Measurements from ENCODE around the gene CMTM7. TPM values are rescaled to one million over a fixed set of nuclear protein-coding genes. Genes with fewer than 3 reads are reported as not detected.

Gene CMTM7
- total RNA-seq, 1 experiment from 2014 or later, result 14.7 TPM

DNA sequence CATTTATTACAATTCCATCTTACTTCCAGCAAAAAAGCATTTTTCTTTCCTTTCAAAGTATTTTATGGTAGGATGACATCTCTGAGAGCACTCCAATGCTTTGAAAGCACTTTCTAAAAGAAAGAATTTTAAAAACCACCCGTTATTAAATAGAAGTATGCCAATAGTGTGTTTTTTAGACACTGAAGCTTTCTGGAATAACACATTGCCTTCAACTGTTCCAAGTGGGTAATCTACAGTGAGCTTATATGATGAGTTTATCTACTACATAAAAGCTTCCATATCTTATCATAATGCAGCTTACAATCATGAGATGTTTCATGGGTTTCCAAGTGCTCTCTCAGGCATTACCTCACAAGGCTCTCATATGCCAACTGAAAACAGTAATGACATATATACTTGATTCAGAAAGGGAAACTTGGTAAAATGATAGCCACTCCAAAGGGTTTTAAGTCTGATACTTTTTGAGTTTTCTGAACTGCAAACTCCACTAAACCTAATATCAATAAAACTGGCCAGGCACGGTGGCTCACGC is 96.9 kb downstream of the CMTM7 start:
- DNase-seq (ENCODE audit: low read depth), result no peak

DNA sequence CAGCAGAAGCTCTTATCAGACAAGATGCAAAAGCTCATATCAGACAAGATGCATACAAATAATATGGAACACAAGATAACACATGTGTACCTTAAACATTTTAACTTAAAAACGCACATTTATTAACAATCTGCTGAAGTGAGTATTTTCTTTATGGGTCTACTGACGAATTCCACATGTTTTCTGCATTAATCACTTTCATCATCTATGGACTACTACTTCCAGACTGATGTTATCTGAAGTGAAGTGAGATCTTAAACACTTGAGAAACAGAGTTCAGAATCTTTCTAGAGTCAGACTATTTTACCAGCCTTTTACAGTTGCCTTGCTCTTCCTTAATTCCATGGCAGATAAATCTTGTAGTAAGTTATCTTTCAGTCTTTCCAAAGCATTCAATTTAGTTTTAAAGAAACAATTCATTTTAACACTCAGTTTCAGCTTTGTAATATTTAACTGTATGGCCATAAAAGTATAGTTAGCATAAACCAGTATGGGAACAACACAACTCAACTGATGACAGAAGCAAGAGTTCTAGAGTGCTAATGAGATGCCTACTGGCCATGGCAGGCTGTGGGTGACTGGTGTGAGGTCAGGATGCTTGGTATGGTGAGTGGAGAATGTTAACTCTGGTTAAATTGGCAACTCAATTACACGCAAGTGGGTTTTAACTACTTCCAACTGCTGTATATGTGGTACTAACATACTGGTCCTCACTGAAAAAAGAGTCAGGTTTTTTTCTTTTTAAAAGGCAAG is 101.2 kb downstream of the CMTM7 start:
- peak; percentile 19 for DNase-seq (ENCODE audit: low read depth)

DNA sequence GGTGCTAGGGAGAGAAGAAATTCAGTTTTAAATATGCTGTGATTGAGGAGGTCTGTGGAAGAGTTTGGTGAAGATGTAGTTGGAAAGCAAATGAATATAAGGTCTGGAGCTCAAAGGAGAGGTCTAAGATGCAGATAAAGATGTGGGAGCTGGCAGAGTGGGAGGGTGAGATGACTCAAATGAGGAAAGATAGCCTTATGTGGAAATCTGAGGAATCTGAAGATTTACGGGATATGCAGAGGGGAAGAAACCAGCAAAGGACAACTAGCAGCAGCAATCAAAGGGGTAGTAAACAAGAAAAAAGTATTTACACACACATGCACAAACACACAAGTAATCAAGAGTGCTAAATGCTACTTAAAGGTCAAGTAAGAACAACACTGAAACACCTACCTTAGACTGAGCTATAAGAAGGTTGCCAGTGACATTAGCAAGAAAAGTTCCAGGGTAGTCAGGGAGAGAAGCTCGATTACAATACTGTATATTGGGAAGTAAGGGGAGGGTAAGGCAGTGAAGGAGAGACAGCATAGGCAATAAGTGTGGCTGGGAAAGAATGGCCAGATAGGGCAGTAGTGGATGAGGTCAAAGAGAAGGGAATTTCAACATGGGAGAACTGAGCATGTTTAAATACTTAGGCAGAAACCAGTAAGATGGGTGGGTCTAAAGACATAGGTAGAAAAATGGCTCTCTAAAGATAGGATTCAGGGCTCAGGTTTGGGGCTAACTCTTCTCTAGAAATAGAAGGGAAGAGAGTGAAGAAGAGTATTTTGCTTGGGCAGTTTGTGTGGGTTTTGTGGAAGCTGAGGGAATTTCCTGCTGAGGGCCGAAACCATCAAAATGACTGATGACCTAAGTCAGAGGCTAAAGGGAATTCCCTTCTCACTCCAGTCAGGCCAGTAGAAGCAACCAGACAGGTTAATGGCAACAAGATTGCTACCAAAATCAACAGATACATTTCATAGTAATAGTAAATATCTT is 102.1 kb downstream of the CMTM7 start:
- peak; percentile 48 for DNase-seq (ENCODE audit: low read depth)

DNA sequence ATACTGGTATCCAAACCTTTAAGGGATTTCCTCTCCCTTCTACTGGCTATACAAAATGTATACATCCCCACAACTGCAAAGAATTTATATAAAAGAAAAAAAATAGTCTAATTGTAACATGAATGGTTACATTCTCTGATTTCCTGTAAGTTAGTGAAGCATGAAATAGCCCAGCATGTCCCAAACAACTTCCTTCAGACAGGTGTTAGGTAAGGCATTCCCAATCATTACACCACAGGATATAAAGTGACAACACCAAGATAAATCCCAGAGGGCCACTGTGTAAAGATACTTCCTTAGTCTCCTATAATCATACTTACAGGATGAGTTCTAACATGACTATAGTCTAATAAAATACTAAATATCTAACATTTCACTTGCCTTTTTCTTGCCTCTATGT is 103.4 kb downstream of the CMTM7 start:
- DNase-seq (ENCODE audit: low read depth), result no peak

DNA sequence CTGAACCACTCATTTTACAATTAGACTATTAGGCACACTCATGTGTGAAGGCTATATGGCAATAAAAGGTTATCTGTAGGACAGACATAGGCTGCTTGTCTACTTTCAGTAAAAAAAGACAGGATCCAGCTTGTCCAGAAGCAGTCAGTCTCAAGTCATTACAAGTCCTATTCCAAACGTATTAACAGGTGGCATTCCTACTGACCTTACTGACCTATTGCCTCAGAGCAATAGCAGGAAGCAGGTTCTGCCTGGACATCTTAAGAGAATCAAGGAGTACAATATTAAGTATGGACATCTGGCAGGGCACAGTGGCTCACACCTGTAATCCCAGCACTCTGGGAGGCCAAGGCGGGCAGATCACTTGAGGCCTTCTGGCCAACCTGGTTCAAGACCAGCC is 104.0 kb downstream of the CMTM7 start:
- no peak for DNase-seq (ENCODE audit: low read depth)

DNA sequence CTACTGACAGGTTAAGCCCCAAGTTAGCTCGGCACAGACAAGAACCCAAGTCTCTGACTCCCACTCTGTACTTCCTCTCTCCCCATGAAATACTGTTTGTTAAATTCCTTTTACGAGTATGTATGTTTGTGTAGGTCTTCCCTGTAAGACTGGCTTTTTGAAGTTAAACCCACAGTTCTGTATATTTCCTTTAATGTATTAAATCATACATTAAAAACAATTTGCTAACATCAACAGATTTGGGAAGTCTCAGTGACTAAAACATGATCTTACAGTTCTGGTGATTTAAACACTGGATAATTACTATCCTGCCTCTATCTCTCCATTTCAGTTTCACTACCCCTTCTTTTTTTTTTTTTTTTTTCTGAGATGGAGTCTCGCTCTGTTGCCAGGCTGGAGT is 106.6 kb downstream of the CMTM7 start:
- DNase-seq (ENCODE audit: low read depth), result no peak

DNA sequence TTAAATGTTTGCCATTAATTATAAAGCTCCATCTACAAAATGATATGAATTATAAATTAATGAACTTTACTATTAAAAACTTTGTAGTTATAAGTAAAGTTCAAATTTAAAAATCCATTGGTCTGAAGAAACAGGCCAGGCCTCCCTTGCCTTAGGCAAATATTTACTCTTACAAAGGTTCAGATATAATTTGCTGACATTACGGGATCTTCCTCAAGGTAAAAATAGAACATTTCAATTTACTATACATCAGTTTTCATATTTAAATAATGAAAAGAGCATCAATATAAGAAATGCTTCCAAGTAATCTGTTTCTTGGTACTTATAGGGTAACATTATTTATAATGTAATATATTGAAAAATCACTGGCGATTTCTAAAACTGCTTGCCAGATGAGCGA is 107.3 kb downstream of the CMTM7 start:
- DNase-seq (ENCODE audit: low read depth), result no peak

DNA sequence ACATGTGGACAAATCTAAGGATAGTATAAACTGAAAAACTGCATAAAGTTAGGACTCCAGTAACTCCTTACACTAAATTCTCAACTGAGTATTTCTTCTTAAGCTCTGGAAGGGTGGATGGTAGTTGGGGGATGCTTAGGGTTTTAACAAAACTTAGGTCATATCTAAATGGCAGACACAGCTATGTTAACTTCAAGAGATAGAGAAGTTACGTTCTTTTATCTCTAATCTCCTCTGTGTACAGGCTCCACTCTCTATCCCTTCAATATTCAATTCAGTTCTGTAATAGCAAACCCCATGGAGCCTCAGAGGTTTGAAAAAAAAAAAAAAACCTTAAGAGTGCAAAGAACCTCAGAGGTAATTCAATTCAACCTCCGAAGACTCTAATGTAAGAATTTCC is 107.9 kb downstream of the CMTM7 start:
- no peak for DNase-seq (ENCODE audit: low read depth)

DNA sequence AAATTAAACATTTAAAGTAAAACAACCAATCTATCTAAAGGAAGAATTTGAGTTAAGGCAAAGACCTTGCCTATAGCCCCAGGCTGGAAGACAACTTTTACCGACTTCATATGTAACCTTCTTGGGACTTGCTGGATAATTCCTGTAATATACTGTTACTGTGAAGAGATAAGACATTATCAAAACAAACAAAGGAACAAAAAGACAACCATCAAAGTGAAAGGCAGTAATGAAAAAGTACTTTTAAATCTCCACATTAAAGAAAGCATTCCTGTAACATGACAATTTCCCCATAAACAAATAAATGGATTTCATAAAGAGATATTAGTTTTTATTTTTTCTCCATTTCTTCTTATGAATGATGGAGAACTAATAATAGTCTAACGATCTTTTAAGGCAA is 108.6 kb downstream of the CMTM7 start:
- DNase-seq (ENCODE audit: low read depth), result no peak

DNA sequence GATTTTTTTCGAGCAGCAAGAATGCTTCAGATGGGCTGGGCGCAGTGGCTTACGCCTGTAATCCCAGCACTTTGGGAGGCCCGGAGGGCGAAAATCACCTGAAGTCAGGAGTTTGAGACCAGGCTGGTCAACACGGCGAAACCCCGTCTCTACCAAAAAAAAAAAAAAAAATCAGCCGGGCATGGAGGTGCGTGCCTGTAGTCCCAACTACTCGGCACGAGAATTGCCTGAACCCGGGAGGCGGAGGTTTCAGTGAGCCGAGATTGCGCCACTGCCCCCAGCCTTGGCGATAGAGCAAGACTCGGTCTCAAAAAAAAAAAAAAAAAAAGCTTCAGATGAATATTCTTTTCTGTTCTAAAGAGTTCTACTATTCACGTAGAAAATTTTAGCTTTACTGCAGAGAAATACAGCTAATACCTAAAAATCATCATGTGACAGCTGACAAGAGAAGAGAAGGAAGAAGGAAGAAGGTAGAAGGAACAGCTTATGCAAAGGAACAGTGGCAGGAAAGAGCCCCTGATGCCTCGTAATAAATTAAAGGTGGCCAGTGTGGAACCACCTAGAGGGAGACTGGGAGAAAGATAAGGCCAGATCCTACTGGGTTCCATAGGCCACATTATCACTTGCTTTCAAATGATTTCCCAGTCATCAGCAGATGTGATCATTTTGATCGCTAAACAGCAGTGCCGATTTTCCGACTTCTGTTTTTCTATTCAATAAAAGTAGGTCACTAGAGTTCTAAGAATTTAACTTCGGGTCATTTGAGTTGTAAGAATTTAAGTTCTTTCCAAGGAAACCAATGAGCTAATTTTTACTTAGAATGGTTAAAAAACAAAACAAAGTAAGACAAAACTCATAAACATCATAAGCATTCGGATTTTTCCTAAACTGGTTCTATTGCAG is 109.5 kb downstream of the CMTM7 start:
- DNase-seq (ENCODE audit: low read depth), result no peak

DNA sequence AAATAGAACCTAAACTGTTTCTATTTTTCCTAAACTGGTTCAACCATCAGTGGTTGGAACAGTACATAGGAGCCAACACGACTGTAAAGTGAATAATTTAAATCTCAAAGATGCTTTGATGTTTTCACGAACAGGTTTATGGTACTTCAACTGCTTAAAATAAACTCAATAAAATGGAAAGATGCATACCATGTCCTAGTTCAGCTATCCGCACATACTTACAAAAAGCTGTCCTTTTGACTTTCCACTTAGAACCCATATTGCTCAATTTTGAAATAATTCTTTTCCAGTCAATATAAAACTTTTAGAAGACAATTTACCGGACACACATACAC is 110.1 kb downstream of the CMTM7 start:
- no peak for DNase-seq (ENCODE audit: low read depth)

DNA sequence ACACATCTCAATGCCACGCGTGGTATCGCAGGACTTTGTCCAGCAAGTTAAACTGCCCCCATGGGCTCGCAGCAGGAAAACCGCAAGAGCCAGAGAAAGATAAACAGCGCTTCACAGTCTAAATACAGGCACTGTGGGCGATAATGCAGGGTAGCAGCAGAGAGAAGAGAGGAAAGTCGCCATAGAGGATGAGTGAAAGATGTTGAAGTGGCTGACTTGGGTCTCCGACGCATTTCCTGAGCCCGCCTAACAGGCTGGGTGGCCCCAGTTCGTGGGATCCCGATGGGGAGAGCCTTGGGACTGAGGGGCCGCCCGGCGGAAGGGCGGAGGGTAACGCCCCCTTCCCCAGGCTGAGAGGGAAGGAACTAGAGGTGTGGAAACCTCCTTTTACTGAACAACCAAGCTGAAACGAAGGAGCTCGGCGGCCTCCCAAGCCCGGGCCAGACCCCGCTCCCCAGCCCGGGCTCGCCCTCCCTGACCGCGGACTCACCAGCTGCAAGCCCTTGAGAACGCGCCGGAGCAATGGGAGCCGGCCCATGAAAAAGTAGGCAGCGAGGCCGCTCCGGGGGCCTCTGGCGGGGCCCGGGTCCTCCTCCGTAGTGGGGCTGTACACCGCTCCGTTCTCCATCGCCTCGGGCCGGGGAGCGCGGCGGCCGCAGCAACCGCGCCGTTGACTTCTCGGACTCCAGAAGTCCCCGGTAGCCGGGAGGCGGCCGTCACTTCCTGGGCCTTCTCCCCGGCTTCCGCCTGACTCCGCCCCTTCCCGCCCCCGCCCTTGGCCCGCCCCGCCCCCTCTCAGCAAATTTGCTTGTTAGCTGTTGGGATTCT is 110.7 kb downstream of the CMTM7 start, which contains the start of gene CMTM6:
Gene CMTM6 (minus strand): TSS at position 735 of the 828 bp plus-strand sequence. CDS start 107 bp downstream, at position 628.
- DNase-seq (ENCODE audit: low read depth), result peak; percentile 73

DNA sequence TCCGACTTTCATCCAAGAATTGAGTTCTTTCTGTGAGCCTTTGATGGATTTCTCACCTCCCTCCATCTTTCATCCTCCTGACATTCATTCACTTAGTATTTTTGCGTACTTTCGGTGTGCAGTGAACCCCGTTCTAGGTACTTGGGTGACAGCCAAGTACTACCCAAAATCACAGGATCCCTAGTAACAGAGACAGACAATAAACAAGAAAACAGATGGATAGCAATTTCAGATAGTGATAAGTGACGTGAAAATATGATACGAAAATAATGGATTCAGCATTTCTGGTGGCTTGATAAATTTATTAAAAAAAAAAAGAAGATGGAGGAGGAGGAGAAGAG is 111.3 kb downstream of the CMTM7 start:
- DNase-seq (ENCODE audit: low read depth), result no peak

Other genes with a start within 250 kb of the CMTM7 start
- gene CMTM8, start 153.2 kb upstream of the CMTM7 start, total RNA-seq (2014; rRNA removed; shearing (Covaris generic)), result 3.7 and 4.6 TPM in 2 replicates
- gene CMTM6, start 111.0 kb downstream of the CMTM7 start, total RNA-seq (2014; rRNA removed; shearing (Covaris generic)), result 115 and 144 TPM in 2 replicates
- 39.2 and 60.3 TPM in 2 replicates for gene DYNC1LI1, start 179.0 kb downstream of the CMTM7 start, total RNA-seq (2014; rRNA removed; shearing (Covaris generic))

All from M059J (cell line).